Gastroesophageal sphincter (tissue), 3 donors: ENCODE data around the gene MED9.
A peak's percentile ranks its signal among the peaks of the same experiment; 100 is the strongest.

Experiments used
- CTCF ChIP-seq, 4 experiments: fragments of 200-600 bp in 2 of 4; fragments of 450-650 bp in 2 of 4; sonication (generic) in 1 of 4; IDR thresholded peaks; one replicate each; pipeline ENCODE4 v1.5.1; 2017 to 2019; ENCODE audit warnings: antibody characterized with exemption in 4 of 4, mild to moderate bottlenecking in 2 of 4, moderate library complexity in 2 of 4
- EP300 ChIP-seq: sonication (generic); formaldehyde crosslinking; IDR thresholded peaks from one replicate; pipeline ENCODE4 v1.6.1; 2017; ENCODE audit warnings: antibody characterized with exemption, mild to moderate bottlenecking
- POLR2A ChIP-seq, 2 donors: fragments of 450-650 bp; IDR thresholded peaks; one replicate each; pipeline ENCODE4 v1.6.1; 2017; ENCODE audit warnings: antibody characterized with exemption in 2 of 2, mild to moderate bottlenecking in 2 of 2, moderate library complexity in 1 of 2

- TF ChIP-seq CTCF (IDR thresholded peaks at IDR 0.05) (peak in 2 of 4 experiments; percentile 33 to 43), POLR2A (IDR thresholded peaks at IDR 0.05) (no peak), EP300 (no peak)
These were observed 36.6 kb upstream of the MED9 start for GRCh38 chr17:17440010-17440843.
